Measurements from ENCODE around the gene OVCA2.
"Not testable (repeated sequence)": the region's sequence is repeated elsewhere in the genome, so short reads cannot be mapped to it uniquely, and the experiment has no call there.

OVCA2 gene

GRCh38 chr17:2041561-2042389 lies at the start of gene OVCA2:
OVCA2 (plus strand) TSS chr17:2042022; CDS start chr17:2042048, 26 bp downstream.
- peak; percentile 70 to 95 for DNase-seq

- DNase-seq: no peak
Observed at GRCh38 chr17:1992541-1992940, 49.3 kb upstream of the OVCA2 start.

- DNase-seq: no peak
Observed at GRCh38 chr17:1994707-1995106, 47.1 kb upstream of the OVCA2 start.

GRCh38 chr17:1995321-1995892 lies 46.4 kb upstream of the OVCA2 start:
- DNase-seq: no peak

- DNase-seq: no peak
Observed at GRCh38 chr17:1995907-1996799, 45.7 kb upstream of the OVCA2 start.

- DNase-seq: no peak
Observed at GRCh38 chr17:1996800-1997288, 45.0 kb upstream of the OVCA2 start.

- peak in 1 of 2 experiments; percentile 30 for DNase-seq
Observed at GRCh38 chr17:1997289-1997926, 44.4 kb upstream of the OVCA2 start.

- peak in 1 of 2 experiments; percentile 49 for DNase-seq
Observed at GRCh38 chr17:1997927-1998742, 43.7 kb upstream of the OVCA2 start.

GRCh38 chr17:1999557-2000251 lies 42.1 kb upstream of the OVCA2 start:
- peak in 1 of 2 experiments; percentile 54 for DNase-seq

- DNase-seq: no peak
Observed at GRCh38 chr17:2002767-2003329, 39.0 kb upstream of the OVCA2 start.

GRCh38 chr17:2003525-2003924 lies 38.3 kb upstream of the OVCA2 start:
- DNase-seq: no peak

- no peak for DNase-seq
Observed at GRCh38 chr17:2004435-2004952, 37.3 kb upstream of the OVCA2 start.

- DNase-seq: no peak
Observed at GRCh38 chr17:2008332-2009126, 33.3 kb upstream of the OVCA2 start.

GRCh38 chr17:2009737-2010136 lies 32.1 kb upstream of the OVCA2 start:
- no peak for DNase-seq

GRCh38 chr17:2011411-2012371 lies 30.1 kb upstream of the OVCA2 start:
- DNase-seq: no peak

- no peak for DNase-seq
Observed at GRCh38 chr17:2012499-2012898, 29.3 kb upstream of the OVCA2 start.

- DNase-seq: not testable (repeated sequence)
Observed at GRCh38 chr17:2013220-2013993, 28.4 kb upstream of the OVCA2 start.

GRCh38 chr17:2013994-2014317 lies 27.9 kb upstream of the OVCA2 start:
- DNase-seq: no peak
